ENCODE data around the gene FAM83G.

The FAM83G gene

GRCh38 chr17:19016881-19017280, 12.3 kb upstream of the FAM83G start:
- Mint-ChIP-seq H3K4me1 (peaks cover 20% of the 10 kb centered on the region), H3K27ac (peak overlapping the region; percentile 90), H3K4me3 (no peak overlapping the region), H3K27me3 (no peaks in the 10 kb centered on the region), H3K9me3 (no peaks in the 10 kb centered on the region), H3K36me3 (no peaks in the 10 kb centered on the region)

GRCh38 chr17:19016297-19016696, 11.7 kb upstream of the FAM83G start:
- Mint-ChIP-seq H3K36me3 (no peaks in the 10 kb centered on the region), H3K27me3 (no peaks in the 10 kb centered on the region), H3K4me3 (no peak overlapping the region), H3K27ac (no peak overlapping the region), H3K4me1 (peaks cover 20% of the 10 kb centered on the region), H3K9me3 (no peaks in the 10 kb centered on the region)

GRCh38 chr17:19015428-19015827, 10.9 kb upstream of the FAM83G start:
- no peaks in the 10 kb centered on the region for H3K27me3 Mint-ChIP-seq
- H3K9me3 Mint-ChIP-seq, result no peaks in the 10 kb centered on the region
- peaks cover 20% of the 10 kb centered on the region for H3K4me1 Mint-ChIP-seq
- H3K4me3 Mint-ChIP-seq, result no peak overlapping the region
- H3K27ac Mint-ChIP-seq, result no peak overlapping the region
- no peaks in the 10 kb centered on the region for H3K36me3 Mint-ChIP-seq

GRCh38 chr17:19014628-19015215, 10.2 kb upstream of the FAM83G start:
- no peaks in the 10 kb centered on the region for H3K36me3 Mint-ChIP-seq
- H3K9me3 Mint-ChIP-seq, result no peaks in the 10 kb centered on the region
- H3K27me3 Mint-ChIP-seq, result no peaks in the 10 kb centered on the region
- no peak overlapping the region for H3K27ac Mint-ChIP-seq
- H3K4me3 Mint-ChIP-seq, result no peak overlapping the region
- peaks cover 16% of the 10 kb centered on the region for H3K4me1 Mint-ChIP-seq

GRCh38 chr17:19013806-19014627, 9.5 kb upstream of the FAM83G start:
- H3K9me3 Mint-ChIP-seq, result no peaks in the 10 kb centered on the region
- H3K4me3 Mint-ChIP-seq, result no peak overlapping the region
- no peaks in the 10 kb centered on the region for H3K36me3 Mint-ChIP-seq

GRCh38 chr17:19013226-19013625, 8.7 kb upstream of the FAM83G start:
- Mint-ChIP-seq H3K27ac (no peak overlapping the region), H3K4me3 (no peak overlapping the region), H3K9me3 (no peaks in the 10 kb centered on the region), H3K27me3 (no peaks in the 10 kb centered on the region), H3K4me1 (peaks cover 11% of the 10 kb centered on the region), H3K36me3 (no peaks in the 10 kb centered on the region)

More at GRCh38 chr17:19013806-19014627, 9.5 kb upstream of the FAM83G start:
- H3K27me3 Mint-ChIP-seq, result no peaks in the 10 kb centered on the region
- H3K27ac Mint-ChIP-seq, result no peak overlapping the region
- H3K4me1 Mint-ChIP-seq, result peaks cover 14% of the 10 kb centered on the region

GRCh38 chr17:19012171-19013080, 7.9 kb upstream of the FAM83G start:
- H3K27ac Mint-ChIP-seq, result peak overlapping the region; percentile 80

GRCh38 chr17:19011581-19011980, 7.0 kb upstream of the FAM83G start:
- Mint-ChIP-seq H3K9me3 (no peaks in the 10 kb centered on the region), H3K4me1 (peaks cover under 1% of the 10 kb centered on the region), H3K27me3 (no peaks in the 10 kb centered on the region), H3K27ac (no peak overlapping the region), H3K36me3 (no peaks in the 10 kb centered on the region), H3K4me3 (no peak overlapping the region)

More at GRCh38 chr17:19012171-19013080, 7.9 kb upstream of the FAM83G start:
- H3K36me3 Mint-ChIP-seq, result no peaks in the 10 kb centered on the region
- no peak overlapping the region for H3K4me3 Mint-ChIP-seq
- no peaks in the 10 kb centered on the region for H3K27me3 Mint-ChIP-seq
- H3K9me3 Mint-ChIP-seq, result no peaks in the 10 kb centered on the region
- peaks cover 8% of the 10 kb centered on the region for H3K4me1 Mint-ChIP-seq

GRCh38 chr17:19010729-19011505, 6.4 kb upstream of the FAM83G start:
- H3K36me3 Mint-ChIP-seq, result no peaks in the 10 kb centered on the region
- H3K9me3 Mint-ChIP-seq, result no peaks in the 10 kb centered on the region
- H3K4me3 Mint-ChIP-seq, result no peak overlapping the region
- no peaks in the 10 kb centered on the region for H3K4me1 Mint-ChIP-seq
- no peak overlapping the region for H3K27ac Mint-ChIP-seq
- no peaks in the 10 kb centered on the region for H3K27me3 Mint-ChIP-seq

GRCh38 chr17:19009970-19010369, 5.4 kb upstream of the FAM83G start:
- no peaks in the 10 kb centered on the region for H3K4me1 Mint-ChIP-seq
- no peaks in the 10 kb centered on the region for H3K27me3 Mint-ChIP-seq
- no peak overlapping the region for H3K27ac Mint-ChIP-seq
- H3K4me3 Mint-ChIP-seq, result no peak overlapping the region
- H3K9me3 Mint-ChIP-seq, result no peaks in the 10 kb centered on the region
- no peaks in the 10 kb centered on the region for H3K36me3 Mint-ChIP-seq

- Mint-ChIP-seq H3K4me3 (no peak overlapping the region), H3K27ac (no peak overlapping the region)
Observed at GRCh38 chr17:19006698-19007097, 2.1 kb upstream of the FAM83G start.

GRCh38 chr17:19005789-19006430, 1.3 kb upstream of the FAM83G start:
- Mint-ChIP-seq H3K27me3 (no peaks in the 10 kb centered on the region), H3K36me3 (peaks cover 5% of the 10 kb centered on the region), H3K27ac (peak overlapping the region; percentile 51), H3K4me1 (peaks cover 17% of the 10 kb centered on the region), H3K9me3 (no peaks in the 10 kb centered on the region), H3K4me3 (peak overlapping the region; percentile 47)

More at GRCh38 chr17:19006698-19007097, 2.1 kb upstream of the FAM83G start:
- Mint-ChIP-seq H3K4me1 (peaks cover 14% of the 10 kb centered on the region), H3K27me3 (no peaks in the 10 kb centered on the region), H3K36me3 (peaks cover 3% of the 10 kb centered on the region), H3K9me3 (no peaks in the 10 kb centered on the region)

GRCh38 chr17:19005137-19005773, 691 bp upstream of the FAM83G start:
- peak overlapping the region; percentile 93 for H3K27ac Mint-ChIP-seq
- peaks cover 17% of the 10 kb centered on the region for H3K4me1 Mint-ChIP-seq
- H3K9me3 Mint-ChIP-seq, result no peaks in the 10 kb centered on the region
- peaks cover 5% of the 10 kb centered on the region for H3K36me3 Mint-ChIP-seq
- H3K4me3 Mint-ChIP-seq, result peak overlapping the region; percentile 69
- no peaks in the 10 kb centered on the region for H3K27me3 Mint-ChIP-seq
